Spleen (tissue), 11 donors: ENCODE data around the gene CCDC197. TPM values are rescaled to one million over a fixed set of nuclear protein-coding genes. Genes with fewer than 3 reads are reported as not detected.

Experiments
- DNase-seq: peaks from one replicate; pipeline ENCODE4 v3.0.0-alpha.2; 2020
- H3K27ac ChIP-seq, 8 donors: fragments of 200-600 bp; sonication (generic) in 7 of 8; 1 replicate in 4 of 8; 2 replicates in 4 of 8; pipeline versions ENCODE4 v1.5.0 to v1.8.0; 2016 to 2021; ENCODE audit warnings: inconsistent platforms in 4 of 8, mild to moderate bottlenecking in 4 of 8, moderate library complexity in 1 of 8
- H3K27me3 ChIP-seq, 7 donors: fragments of 200-600 bp; sonication (generic) in 6 of 7; replicated peaks in 1 of 7; 1 replicate in 4 of 7; 2 replicates in 3 of 7; pipeline versions ENCODE4 v1.5.0 to v1.8.0; 2016 to 2021; ENCODE audit warnings: inconsistent platforms in 3 of 7, mild to moderate bottlenecking in 1 of 7
- H3K36me3 ChIP-seq, 6 donors: fragments of 200-600 bp; sonication (generic) in 5 of 6; 1 replicate in 4 of 6; 2 replicates in 2 of 6; pipeline versions ENCODE4 v1.5.0 to v1.8.0; 2016 to 2021; ENCODE audit warnings: inconsistent platforms in 2 of 6
- H3K4me1 ChIP-seq, 6 donors: fragments of 200-600 bp; sonication (generic) in 5 of 6; 1 replicate in 3 of 6; 2 replicates in 3 of 6; pipeline versions ENCODE4 v1.5.0 to v1.8.0; 2016 to 2021; ENCODE audit warnings: inconsistent platforms in 3 of 6
- H3K4me3 ChIP-seq, 8 donors: fragments of 200-600 bp; sonication (generic) in 7 of 8; 1 replicate in 4 of 8; 2 replicates in 4 of 8; pipeline versions ENCODE4 v1.5.0 to v1.8.0; 2016 to 2021; ENCODE audit warnings: inconsistent platforms in 4 of 8, mild to moderate bottlenecking in 4 of 8, moderate library complexity in 2 of 8
- H3K9me3 ChIP-seq, 8 donors: fragments of 200-600 bp; sonication (generic) in 7 of 8; 1 replicate in 4 of 8; 2 replicates in 4 of 8; pipeline versions ENCODE4 v1.5.0 to v1.8.0; 2016 to 2021; ENCODE audit warnings: inconsistent platforms in 4 of 8
- POLR2A ChIP-seq, 3 donors: fragments of 450-650 bp; IDR thresholded peaks; one replicate each; pipeline ENCODE4 v1.5.1; 2017; ENCODE audit warnings: antibody characterized with exemption in 3 of 3, mild to moderate bottlenecking in 1 of 3
- POLR2AphosphoS5 ChIP-seq, 3 donors: sonication (generic); formaldehyde crosslinking; IDR thresholded peaks; one replicate each; pipeline ENCODE4 v1.5.1; 2017; ENCODE audit warnings: antibody characterized with exemption in 3 of 3
- WGBS, 5 donors: extraction: QIAGEN DNeasy Blood & Tissue Kit in 3 of 5; methylation state at CpG; one replicate each; pipeline versions ENCODE4 v1.1.5 to v1.1.7; 2013 to 2018; 5-methylcytosine and 5-hydroxymethylcytosine counted together
- intact Hi-C: fragments of 100-400 bp; cut with DNase I; formaldehyde crosslinking; loops from one replicate; pipeline ENCODE4 v1.15.0; 2023; ENCODE audit warnings: low total_unique reads
- polyA plus RNA-seq, 3 donors: library from polyadenylated mRNA; stranded (reverse); fragments of 200-250 nt; gene quantifications; one replicate each; pipeline ENCODE4 v1.2.1, GENCODE V29; 2013
- total RNA-seq, 7 donors: library from RNA; depleted of rRNA in 3 of 7; stranded (reverse); fragments of >200 nt in 3 of 7; fragmentation: NEBNext Ultra II Directional in 4 of 7; extraction: Animal tissue kit (Norgen Biotek cat#: 25700) in 4 of 7; gene quantifications; one replicate each; pipeline versions ENCODE4 v1.1.0 to v1.2.1, GENCODE V29; 2016 to 2021
- TF ChIP-seq, protein P1 (sequence below), 11 experiments: fragments of 200-600 bp in 7 of 11; fragments of 450-650 bp in 4 of 11; sonication (generic) in 4 of 11; IDR thresholded peaks in 8 of 11; conservative IDR thresholded peaks in 3 of 11; 1 replicate in 7 of 11; 2 replicates in 4 of 11; pipeline versions ENCODE4 v1.4.0 to v1.8.0; 2016 to 2021; ENCODE audit warnings: antibody characterized with exemption in 11 of 11, inconsistent platforms in 4 of 11, mild to moderate bottlenecking in 1 of 11
- donor health status: healthy with polysubstance abuse.
- donor health status: DM: no; HTN: no; CAD: no; lungs with moderate emphysema.
- donor health status: DM: no; HTN: no; CAD: no.
- donor health status: Bipolar disorder and iron deficiency.
- donor health status: healthy.
- donor health status: DM: no; HTN: no; CAD: no.
- donor health status: DM: yes; HTN: yes; CAD: no.

CCDC197 gene
- total and polyA plus RNA-seq, 10 donors, result not detected

DNA sequence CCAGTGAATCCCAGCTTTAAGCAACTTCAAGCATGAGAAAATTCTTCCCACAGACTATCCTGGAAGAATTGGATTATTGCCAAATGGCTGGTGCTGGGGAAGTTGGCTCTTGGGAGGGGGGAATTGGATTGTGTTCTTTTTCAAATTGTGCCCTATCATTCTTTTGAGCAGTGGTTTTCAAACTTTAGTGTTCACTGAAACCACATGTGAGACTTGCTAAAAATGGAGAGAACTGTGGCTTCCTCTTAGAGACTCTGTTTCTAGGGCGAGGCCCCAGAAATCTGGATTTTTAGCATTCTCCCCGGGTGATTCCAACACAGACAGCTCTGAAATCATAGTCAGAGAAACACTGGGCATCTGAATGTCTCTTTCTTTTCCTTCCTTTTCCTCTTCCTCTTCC, 14.7 kb downstream of the CCDC197 start:
- no peak for DNase-seq
- intact Hi-C loops, result no loop called here
- H3K27me3 ChIP-seq, result peaks cover 0 to 33% (median 4%) of the 10 kb centered on the region in 7 donors
- H3K36me3 ChIP-seq, result no peaks in the 10 kb centered on the region
- no peak for TF ChIP-seq POLR2A (IDR thresholded peaks at IDR 0.05)
- no peak for TF ChIP-seq POLR2AphosphoS5 (IDR thresholded peaks at IDR 0.05)
- TF ChIP-seq, protein P1, sequence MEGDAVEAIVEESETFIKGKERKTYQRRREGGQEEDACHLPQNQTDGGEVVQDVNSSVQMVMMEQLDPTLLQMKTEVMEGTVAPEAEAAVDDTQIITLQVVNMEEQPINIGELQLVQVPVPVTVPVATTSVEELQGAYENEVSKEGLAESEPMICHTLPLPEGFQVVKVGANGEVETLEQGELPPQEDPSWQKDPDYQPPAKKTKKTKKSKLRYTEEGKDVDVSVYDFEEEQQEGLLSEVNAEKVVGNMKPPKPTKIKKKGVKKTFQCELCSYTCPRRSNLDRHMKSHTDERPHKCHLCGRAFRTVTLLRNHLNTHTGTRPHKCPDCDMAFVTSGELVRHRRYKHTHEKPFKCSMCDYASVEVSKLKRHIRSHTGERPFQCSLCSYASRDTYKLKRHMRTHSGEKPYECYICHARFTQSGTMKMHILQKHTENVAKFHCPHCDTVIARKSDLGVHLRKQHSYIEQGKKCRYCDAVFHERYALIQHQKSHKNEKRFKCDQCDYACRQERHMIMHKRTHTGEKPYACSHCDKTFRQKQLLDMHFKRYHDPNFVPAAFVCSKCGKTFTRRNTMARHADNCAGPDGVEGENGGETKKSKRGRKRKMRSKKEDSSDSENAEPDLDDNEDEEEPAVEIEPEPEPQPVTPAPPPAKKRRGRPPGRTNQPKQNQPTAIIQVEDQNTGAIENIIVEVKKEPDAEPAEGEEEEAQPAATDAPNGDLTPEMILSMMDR (IDR thresholded peaks at IDR 0.05 in 8 of 11, conservative IDR thresholded peaks at IDR 0.05 in 3 of 11), result no peak
- H3K27ac ChIP-seq, result no peak overlapping the region
- H3K9me3 ChIP-seq, result no peaks in the 10 kb centered on the region
- peaks cover 0 to 14% (median 7%) of the 10 kb centered on the region in 6 donors for H3K4me1 ChIP-seq
- WGBS, 5 donors, result 11 to 22% (median 17%) methylated on average over 2 of the region's 2 CpGs
- H3K4me3 ChIP-seq, result no peak overlapping the region

DNA sequence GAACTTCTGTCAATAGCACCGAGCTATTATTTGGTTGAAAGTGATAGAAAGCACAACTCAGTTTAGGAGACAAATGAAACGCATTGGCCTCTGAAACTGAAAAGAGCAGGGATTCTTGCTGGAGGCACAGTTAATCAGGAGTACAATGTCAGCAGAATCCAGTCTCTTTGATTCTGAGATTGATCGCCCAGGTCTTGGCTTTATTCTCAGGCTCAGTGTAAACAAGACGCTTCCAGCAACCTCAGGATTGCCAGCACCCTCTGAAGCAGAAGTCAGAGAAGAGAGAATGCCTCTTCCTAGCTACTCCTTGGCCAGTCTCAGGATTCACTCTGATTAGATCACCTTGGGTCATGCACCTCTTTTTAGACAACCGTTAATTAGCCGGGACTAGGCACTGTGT, 17.3 kb downstream of the CCDC197 start:
- intact Hi-C loops, result no loop called here
- Histone ChIP-seq H3K36me3 (no peaks in the 10 kb centered on the region), H3K27me3 (peaks cover 0 to 20% (median 4%) of the 10 kb centered on the region in 7 donors), H3K27ac (no peak overlapping the region), H3K4me1 (peaks cover 0 to 14% (median 7%) of the 10 kb centered on the region in 6 donors), H3K9me3 (no peaks in the 10 kb centered on the region), H3K4me3 (no peak overlapping the region)
- 80 to 91% (median 83%) methylated on average over 6 of the region's 6 CpGs for WGBS, 5 donors
- no peak for DNase-seq
- TF ChIP-seq, protein P1 (IDR thresholded peaks at IDR 0.05 in 8 of 11, conservative IDR thresholded peaks at IDR 0.05 in 3 of 11), result no peak
- no peak for TF ChIP-seq POLR2AphosphoS5 (IDR thresholded peaks at IDR 0.05)
- no peak for TF ChIP-seq POLR2A (IDR thresholded peaks at IDR 0.05)

GRCh38 chr14:94015223-94015622, 18.1 kb downstream of the CCDC197 start:
- H3K4me3 ChIP-seq, result no peak overlapping the region
- no peaks in the 10 kb centered on the region for H3K36me3 ChIP-seq
- TF ChIP-seq, protein P1 (IDR thresholded peaks at IDR 0.05 in 8 of 11, conservative IDR thresholded peaks at IDR 0.05 in 3 of 11), result no peak
- TF ChIP-seq POLR2A (IDR thresholded peaks at IDR 0.05), result no peak
- no peak for TF ChIP-seq POLR2AphosphoS5 (IDR thresholded peaks at IDR 0.05)
- intact Hi-C loops, result no loop called here
- H3K4me1 ChIP-seq, result peaks cover 0 to 14% (median 7%) of the 10 kb centered on the region in 6 donors
- WGBS, 5 donors, result 68 to 93% (median 90%) methylated on average over 2 of the region's 2 CpGs
- peaks cover 0 to 12% (median 4%) of the 10 kb centered on the region in 7 donors for H3K27me3 ChIP-seq
- no peak overlapping the region for H3K27ac ChIP-seq
- no peaks in the 10 kb centered on the region for H3K9me3 ChIP-seq
- DNase-seq, result no peak

GRCh38 chr14:94016446-94016976, 19.4 kb downstream of the CCDC197 start:
- peaks cover 0 to 9% (median 4%) of the 10 kb centered on the region in 6 donors for H3K4me1 ChIP-seq
- H3K27me3 ChIP-seq, result peaks cover 0 to under 1% (median 0%) of the 10 kb centered on the region in 7 donors
- no peak overlapping the region for H3K4me3 ChIP-seq
- DNase-seq, result no peak
- TF ChIP-seq, protein P1 (IDR thresholded peaks at IDR 0.05 in 8 of 11, conservative IDR thresholded peaks at IDR 0.05 in 3 of 11), result no peak
- TF ChIP-seq POLR2AphosphoS5 (IDR thresholded peaks at IDR 0.05) (no peak), POLR2A (IDR thresholded peaks at IDR 0.05) (no peak)
- no peaks in the 10 kb centered on the region for H3K36me3 ChIP-seq
- 61 to 91% (median 88%) methylated on average over 7 to 8 of the region's 8 CpGs for WGBS, 5 donors
- intact Hi-C loops, result no loop called here
- H3K27ac ChIP-seq, result no peak overlapping the region
- no peaks in the 10 kb centered on the region for H3K9me3 ChIP-seq
